ENCODE measurements around the gene LRRC9. TPM values are rescaled to one million over a fixed set of nuclear protein-coding genes. Genes with fewer than 3 reads are reported as not detected.
A peak's percentile ranks its signal among the peaks of the same experiment; 100 is the strongest.

Gene LRRC9
- total and polyA plus RNA-seq, 2 of the 13 experiments (the other 11 are each of a cell fraction or from before 2014, with no cell fraction given) = 0.08 to 0.18 TPM

- TF ChIP-seq ARID4A (CRISPR knock-in tag; IDR thresholded peaks at IDR 0.05; ENCODE audit: borderline replicate concordance) = peak; percentile 14; the same call in 1 of the 2 replicates
- TF ChIP-seq RFX1 (IDR thresholded peaks at IDR 0.05) = no peak
- peak; percentile 50 for TF ChIP-seq YY1 (IDR thresholded peaks at IDR 0.05; ENCODE audit: insufficient read depth, insufficient replicate concordance, low read depth, low read length)
- TF ChIP-seq KMT2A (CRISPR knock-in tag; IDR thresholded peaks at IDR 0.05) = 0 out of 2 replicates have a peak, but pooled peaks have one; percentile 32
- no peak for TF ChIP-seq PRDM15 (CRISPR knock-in tag; IDR thresholded peaks at IDR 0.05)
- TF ChIP-seq ZBTB26 (CRISPR knock-in tag; IDR thresholded peaks at IDR 0.05; ENCODE audit: borderline replicate concordance) = no peak
- TF ChIP-seq ZNF326 (CRISPR knock-in tag; IDR thresholded peaks at IDR 0.05; ENCODE audit: borderline replicate concordance) = no peak
- TF ChIP-seq TGIF2 (CRISPR knock-in tag; IDR thresholded peaks at IDR 0.05) = 0 out of 2 replicates have a peak, but pooled peaks have one; percentile 72
- TF ChIP-seq FOXP4 (CRISPR knock-in tag; IDR thresholded peaks at IDR 0.05) = peak; percentile 81
- no peak for TF ChIP-seq SNAPC5 (CRISPR knock-in tag; IDR thresholded peaks at IDR 0.05; ENCODE audit: borderline replicate concordance)
- peak; percentile 27; the same call in 1 of the 2 replicates for TF ChIP-seq PPARG (CRISPR knock-in tag; conservative IDR thresholded peaks at IDR 0.05)
Measured at GRCh38 chr14:60094306-60094897, 174.5 kb downstream of the LRRC9 start (continued).

All from HepG2 (cell line).